CD4-positive, alpha-beta T cell treated with Interleukin-15 for 4 hours (primary cell): ENCODE data around the gene MGST1.

Experiments
- DNase-seq: peaks from one replicate; pipeline ENCODE4 v3.0.0-alpha.2; 2020; ENCODE audit warnings: low spot score

Gene MGST1

GRCh38 chr12:16347391-16348298 is at the start of gene MGST1:
Gene MGST1, plus strand, starts transcription at chr12:16347645. Its CDS starts 6,608 bp downstream, at chr12:16354253.
- no peak for DNase-seq

GRCh38 chr12:16299403-16299802 is 48.0 kb upstream of the MGST1 start:
- no peak for DNase-seq

- no peak for DNase-seq
These were observed 47.3 kb upstream of the MGST1 start for GRCh38 chr12:16300122-16300521.

GRCh38 chr12:16300736-16301135 is 46.7 kb upstream of the MGST1 start:
- DNase-seq = no peak

- DNase-seq = no peak
These were observed 43.5 kb upstream of the MGST1 start for GRCh38 chr12:16303939-16304338.

GRCh38 chr12:16307856-16308475 is 39.5 kb upstream of the MGST1 start:
- no peak for DNase-seq

- DNase-seq = no peak
These were observed 36.5 kb upstream of the MGST1 start for GRCh38 chr12:16310934-16311333.

GRCh38 chr12:16323010-16323409 is 24.4 kb upstream of the MGST1 start:
- DNase-seq = no peak

GRCh38 chr12:16323638-16324037 is 23.8 kb upstream of the MGST1 start:
- DNase-seq = no peak

GRCh38 chr12:16324272-16324671 is 23.2 kb upstream of the MGST1 start:
- DNase-seq = no peak

- DNase-seq = no peak
These were observed 22.7 kb upstream of the MGST1 start for GRCh38 chr12:16324772-16325171.

GRCh38 chr12:16325426-16325825 is 22.0 kb upstream of the MGST1 start:
- no peak for DNase-seq

GRCh38 chr12:16327963-16328362 is 19.5 kb upstream of the MGST1 start:
- DNase-seq = no peak

GRCh38 chr12:16329594-16329993 is 17.9 kb upstream of the MGST1 start:
- no peak for DNase-seq

- no peak for DNase-seq
These were observed 16.9 kb upstream of the MGST1 start for GRCh38 chr12:16330560-16330959.

- no peak for DNase-seq
These were observed 15.4 kb upstream of the MGST1 start for GRCh38 chr12:16331998-16332397.

GRCh38 chr12:16335838-16336237 is 11.6 kb upstream of the MGST1 start:
- DNase-seq = no peak

- DNase-seq = no peak
These were observed 3.2 kb upstream of the MGST1 start for GRCh38 chr12:16344269-16344668.

- no peak for DNase-seq
These were observed 2.3 kb upstream of the MGST1 start for GRCh38 chr12:16345105-16345504.

GRCh38 chr12:16346958-16347357 is 487 bp upstream of the MGST1 start:
- no peak for DNase-seq

GRCh38 chr12:16348435-16349130 is 1.1 kb downstream of the MGST1 start:
- DNase-seq = no peak

- no peak for DNase-seq
These were observed 1.7 kb downstream of the MGST1 start for GRCh38 chr12:16349131-16349460.

- DNase-seq = no peak
These were observed 3.2 kb downstream of the MGST1 start for GRCh38 chr12:16350682-16351081.
